Keratinocyte (primary cell): Measurements from ENCODE around the gene PTN.

ENCODE experiments used
- EZH2 ChIP-seq: IDR thresholded peaks from one replicate; pipeline ENCODE4 v1.6.1; 2012; ENCODE audit warnings: inconsistent platforms, mild to moderate bottlenecking, low read length, moderate library complexity
- TF ChIP-seq, protein P1 (sequence below), 3 experiments: IDR thresholded peaks in 1 of 3; conservative IDR thresholded peaks in 1 of 3; optimal IDR thresholded peaks in 1 of 3; 2 replicates in 2 of 3; 3 replicates in 1 of 3; pipeline versions ENCODE3 to v1.5.1; 2011; ENCODE audit warnings: low read length in 3 of 3, mild to moderate bottlenecking in 3 of 3, moderate library complexity in 2 of 3, control low read depth in 1 of 3, inconsistent platforms in 1 of 3; ENCODE audit not compliant: insufficient read depth in 2 of 3; ENCODE audit errors: extremely low read depth in 1 of 3

DNA sequence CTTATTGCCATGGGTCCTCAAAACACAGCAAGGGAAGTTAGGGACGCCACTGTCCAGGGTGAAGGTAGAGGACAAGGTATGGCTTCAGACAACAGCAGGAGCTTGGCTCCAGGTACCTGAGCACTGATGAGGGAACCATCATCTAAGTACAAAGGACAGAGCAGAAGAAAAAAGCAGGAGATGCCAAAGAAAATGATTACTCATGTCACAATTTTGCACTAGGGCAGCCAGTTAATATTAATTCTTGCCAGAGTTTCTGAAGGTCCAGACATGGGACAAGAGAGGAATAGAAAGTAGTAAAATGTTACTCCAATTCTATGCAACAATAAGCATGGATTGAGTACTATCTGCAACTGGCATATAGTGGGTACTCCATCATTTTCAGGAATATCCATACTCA is 14.1 kb downstream of the PTN start:
- TF ChIP-seq, protein P1, sequence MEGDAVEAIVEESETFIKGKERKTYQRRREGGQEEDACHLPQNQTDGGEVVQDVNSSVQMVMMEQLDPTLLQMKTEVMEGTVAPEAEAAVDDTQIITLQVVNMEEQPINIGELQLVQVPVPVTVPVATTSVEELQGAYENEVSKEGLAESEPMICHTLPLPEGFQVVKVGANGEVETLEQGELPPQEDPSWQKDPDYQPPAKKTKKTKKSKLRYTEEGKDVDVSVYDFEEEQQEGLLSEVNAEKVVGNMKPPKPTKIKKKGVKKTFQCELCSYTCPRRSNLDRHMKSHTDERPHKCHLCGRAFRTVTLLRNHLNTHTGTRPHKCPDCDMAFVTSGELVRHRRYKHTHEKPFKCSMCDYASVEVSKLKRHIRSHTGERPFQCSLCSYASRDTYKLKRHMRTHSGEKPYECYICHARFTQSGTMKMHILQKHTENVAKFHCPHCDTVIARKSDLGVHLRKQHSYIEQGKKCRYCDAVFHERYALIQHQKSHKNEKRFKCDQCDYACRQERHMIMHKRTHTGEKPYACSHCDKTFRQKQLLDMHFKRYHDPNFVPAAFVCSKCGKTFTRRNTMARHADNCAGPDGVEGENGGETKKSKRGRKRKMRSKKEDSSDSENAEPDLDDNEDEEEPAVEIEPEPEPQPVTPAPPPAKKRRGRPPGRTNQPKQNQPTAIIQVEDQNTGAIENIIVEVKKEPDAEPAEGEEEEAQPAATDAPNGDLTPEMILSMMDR (optimal IDR thresholded peaks at IDR 0.05 in 1 of 3, IDR thresholded peaks at IDR 0.05 in 1 of 3, conservative IDR thresholded peaks at IDR 0.05 in 1 of 3; ENCODE audit: extremely low read depth in 1 of 3, insufficient read depth in 2 of 3, low read length in 3 of 3), result no peak
- no peak for TF ChIP-seq EZH2
